Measurements from ENCODE around the gene MARVELD2. TPM values are rescaled to one million over a fixed set of nuclear protein-coding genes. Genes with fewer than 3 reads are reported as not detected.

The MARVELD2 gene
- total and polyA plus RNA-seq, 2 of the 13 experiments (the other 11 are each of a cell fraction or from before 2014, with no cell fraction given) = 11.1 to 15.4 TPM

DNA sequence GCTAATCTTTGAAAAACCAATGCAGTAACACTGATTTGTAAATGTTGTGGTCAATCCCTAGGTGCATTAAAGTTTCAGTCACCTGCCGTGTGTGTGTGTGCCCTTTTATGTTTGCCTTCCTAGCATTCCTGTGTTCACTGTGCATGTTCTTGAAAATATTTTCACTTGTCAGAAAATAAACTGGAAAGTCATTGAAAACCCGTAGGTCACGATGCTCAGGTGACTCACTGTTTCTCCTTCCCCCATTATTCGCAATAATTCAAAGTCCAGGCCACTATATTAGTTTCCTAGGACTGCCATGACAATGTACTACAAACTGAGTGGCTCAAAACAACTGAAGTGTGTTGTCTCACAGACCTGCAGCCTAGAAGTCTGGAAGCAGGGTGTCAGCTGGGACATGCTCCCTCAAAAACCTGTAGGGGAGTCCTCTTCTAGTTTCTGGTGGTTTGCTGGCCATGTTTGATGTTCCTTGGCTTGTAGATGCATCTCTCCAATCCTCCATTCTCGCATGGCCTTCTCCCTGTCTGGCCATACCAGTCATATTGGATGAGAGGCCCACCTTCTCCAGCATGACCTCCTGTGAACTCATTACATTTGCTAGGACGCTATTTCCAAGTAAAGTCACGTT, 29.3 kb downstream of the MARVELD2 start (continued):
- TF ChIP-seq FOXO1 (CRISPR knock-in tag; IDR thresholded peaks at IDR 0.05) (peak; percentile 37; the same call in 1 of the 2 replicates), MED1 (CRISPR knock-in tag; IDR thresholded peaks at IDR 0.05) (peak; percentile 58; the same call in 1 of the 2 replicates), GATA4 (IDR thresholded peaks at IDR 0.05; ENCODE audit: borderline replicate concordance, low read depth) (no peak), SMARCC2 (IDR thresholded peaks at IDR 0.05) (no peak), FOXK2 (IDR thresholded peaks at IDR 0.05) (peak; percentile 50), MED8 (CRISPR knock-in tag; IDR thresholded peaks at IDR 0.05; ENCODE audit: insufficient replicate concordance) (no peak), ZNF121 (CRISPR knock-in tag; IDR thresholded peaks at IDR 0.05) (no peak), ZNF234 (CRISPR knock-in tag; conservative IDR thresholded peaks at IDR 0.05) (no peak), ZNF160 (CRISPR knock-in tag; IDR thresholded peaks at IDR 0.05) (no peak), ZNF737 (CRISPR knock-in tag; IDR thresholded peaks at IDR 0.05; ENCODE audit: borderline replicate concordance) (no peak), ZSCAN30 (CRISPR knock-in tag; IDR thresholded peaks at IDR 0.05) (no peak), TCF7 (IDR thresholded peaks at IDR 0.05; ENCODE audit: low read depth) (peak; percentile 80), MATR3 (CRISPR knock-in tag; IDR thresholded peaks at IDR 0.05) (no peak), CHD2 (IDR thresholded peaks at IDR 0.05; ENCODE audit: low read depth, low read length) (no peak), HIVEP1 (CRISPR knock-in tag; IDR thresholded peaks at IDR 0.05) (no peak), SATB2 (CRISPR knock-in tag; IDR thresholded peaks at IDR 0.05) (no peak), NRL (CRISPR knock-in tag; IDR thresholded peaks at IDR 0.05; ENCODE audit: borderline replicate concordance) (no peak), ZNF747 (CRISPR knock-in tag; IDR thresholded peaks at IDR 0.05; ENCODE audit: borderline replicate concordance) (no peak), ZNF788 (CRISPR knock-in tag; IDR thresholded peaks at IDR 0.05; ENCODE audit: borderline replicate concordance) (no peak), ZNF337 (CRISPR knock-in tag; IDR thresholded peaks at IDR 0.05; ENCODE audit: borderline replicate concordance, low read depth) (no peak), THYN1 (CRISPR knock-in tag; IDR thresholded peaks at IDR 0.05; ENCODE audit: borderline replicate concordance, low read depth) (no peak)
- TF ChIP-seq, protein P1, sequence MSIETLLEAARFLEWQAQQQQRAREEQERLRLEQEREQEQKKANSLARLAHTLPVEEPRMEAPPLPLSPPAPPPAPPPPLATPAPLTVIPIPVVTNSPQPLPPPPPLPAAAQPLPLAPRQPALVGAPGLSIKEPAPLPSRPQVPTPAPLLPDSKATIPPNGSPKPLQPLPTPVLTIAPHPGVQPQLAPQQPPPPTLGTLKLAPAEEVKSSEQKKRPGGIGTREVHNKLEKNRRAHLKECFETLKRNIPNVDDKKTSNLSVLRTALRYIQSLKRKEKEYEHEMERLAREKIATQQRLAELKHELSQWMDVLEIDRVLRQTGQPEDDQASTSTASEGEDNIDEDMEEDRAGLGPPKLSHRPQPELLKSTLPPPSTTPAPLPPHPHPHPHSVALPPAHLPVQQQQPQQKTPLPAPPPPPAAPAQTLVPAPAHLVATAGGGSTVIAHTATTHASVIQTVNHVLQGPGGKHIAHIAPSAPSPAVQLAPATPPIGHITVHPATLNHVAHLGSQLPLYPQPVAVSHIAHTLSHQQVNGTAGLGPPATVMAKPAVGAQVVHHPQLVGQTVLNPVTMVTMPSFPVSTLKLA (IDR thresholded peaks at IDR 0.05) = peak; percentile 50
- TF ChIP-seq, protein P2, sequence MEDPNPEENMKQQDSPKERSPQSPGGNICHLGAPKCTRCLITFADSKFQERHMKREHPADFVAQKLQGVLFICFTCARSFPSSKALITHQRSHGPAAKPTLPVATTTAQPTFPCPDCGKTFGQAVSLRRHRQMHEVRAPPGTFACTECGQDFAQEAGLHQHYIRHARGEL (CRISPR knock-in tag; IDR thresholded peaks at IDR 0.05) = no peak
- TF ChIP-seq, protein P3, sequence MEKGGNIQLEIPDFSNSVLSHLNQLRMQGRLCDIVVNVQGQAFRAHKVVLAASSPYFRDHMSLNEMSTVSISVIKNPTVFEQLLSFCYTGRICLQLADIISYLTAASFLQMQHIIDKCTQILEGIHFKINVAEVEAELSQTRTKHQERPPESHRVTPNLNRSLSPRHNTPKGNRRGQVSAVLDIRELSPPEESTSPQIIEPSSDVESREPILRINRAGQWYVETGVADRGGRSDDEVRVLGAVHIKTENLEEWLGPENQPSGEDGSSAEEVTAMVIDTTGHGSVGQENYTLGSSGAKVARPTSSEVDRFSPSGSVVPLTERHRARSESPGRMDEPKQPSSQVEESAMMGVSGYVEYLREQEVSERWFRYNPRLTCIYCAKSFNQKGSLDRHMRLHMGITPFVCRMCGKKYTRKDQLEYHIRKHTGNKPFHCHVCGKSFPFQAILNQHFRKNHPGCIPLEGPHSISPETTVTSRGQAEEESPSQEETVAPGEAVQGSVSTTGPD (CRISPR knock-in tag; IDR thresholded peaks at IDR 0.05) = no peak
- TF ChIP-seq, protein P4, sequence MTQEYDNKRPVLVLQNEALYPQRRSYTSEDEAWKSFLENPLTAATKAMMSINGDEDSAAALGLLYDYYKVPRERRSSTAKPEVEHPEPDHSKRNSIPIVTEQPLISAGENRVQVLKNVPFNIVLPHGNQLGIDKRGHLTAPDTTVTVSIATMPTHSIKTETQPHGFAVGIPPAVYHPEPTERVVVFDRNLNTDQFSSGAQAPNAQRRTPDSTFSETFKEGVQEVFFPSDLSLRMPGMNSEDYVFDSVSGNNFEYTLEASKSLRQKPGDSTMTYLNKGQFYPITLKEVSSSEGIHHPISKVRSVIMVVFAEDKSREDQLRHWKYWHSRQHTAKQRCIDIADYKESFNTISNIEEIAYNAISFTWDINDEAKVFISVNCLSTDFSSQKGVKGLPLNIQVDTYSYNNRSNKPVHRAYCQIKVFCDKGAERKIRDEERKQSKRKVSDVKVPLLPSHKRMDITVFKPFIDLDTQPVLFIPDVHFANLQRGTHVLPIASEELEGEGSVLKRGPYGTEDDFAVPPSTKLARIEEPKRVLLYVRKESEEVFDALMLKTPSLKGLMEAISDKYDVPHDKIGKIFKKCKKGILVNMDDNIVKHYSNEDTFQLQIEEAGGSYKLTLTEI (CRISPR knock-in tag; conservative IDR thresholded peaks at IDR 0.05) = no peak
- TF ChIP-seq, protein P5, sequence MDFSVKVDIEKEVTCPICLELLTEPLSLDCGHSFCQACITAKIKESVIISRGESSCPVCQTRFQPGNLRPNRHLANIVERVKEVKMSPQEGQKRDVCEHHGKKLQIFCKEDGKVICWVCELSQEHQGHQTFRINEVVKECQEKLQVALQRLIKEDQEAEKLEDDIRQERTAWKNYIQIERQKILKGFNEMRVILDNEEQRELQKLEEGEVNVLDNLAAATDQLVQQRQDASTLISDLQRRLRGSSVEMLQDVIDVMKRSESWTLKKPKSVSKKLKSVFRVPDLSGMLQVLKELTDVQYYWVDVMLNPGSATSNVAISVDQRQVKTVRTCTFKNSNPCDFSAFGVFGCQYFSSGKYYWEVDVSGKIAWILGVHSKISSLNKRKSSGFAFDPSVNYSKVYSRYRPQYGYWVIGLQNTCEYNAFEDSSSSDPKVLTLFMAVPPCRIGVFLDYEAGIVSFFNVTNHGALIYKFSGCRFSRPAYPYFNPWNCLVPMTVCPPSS (IDR thresholded peaks at IDR 0.05) = no peak

All from HepG2 (cell line).